Activated B cell treated with CpG ODN at 0.5 μM for 24 hours (primary cell): ENCODE data around the gene ALDOB. TPM values are rescaled to one million over a fixed set of nuclear protein-coding genes. Genes with fewer than 3 reads are reported as not detected.

Experiments
- ATAC-seq: fragments of 200-7000 bp; cut with Tn5 transposase; one replicate; pipeline ENCODE4 v1.10.0; 2021; ENCODE audit warnings: low read depth, mild to moderate bottlenecking, moderate library complexity
- CTCF ChIA-PET: fragments of 350-600 bp; sonication (Branson Sonifier 250); formaldehyde crosslinking; loops from one replicate; lab custom pipeline; 2021; ENCODE audit warnings: antibody characterized with exemption; lab: Charles Lee
- POLR2A ChIA-PET: fragments of 350-600 bp; sonication (Branson Sonifier 250); formaldehyde crosslinking; loops from one replicate; lab custom pipeline; 2021; ENCODE audit warnings: antibody characterized with exemption; lab: Charles Lee
- DNase-seq: peaks from one replicate; pipeline ENCODE4 v3.0.0; 2022
- H3K27ac Mint-ChIP-seq: one replicate; pipeline ENCODE4 v1.8.0; 2020; ENCODE audit warnings: mixed read lengths
- H3K27me3 Mint-ChIP-seq: one replicate; pipeline ENCODE4 v1.8.0; 2021; ENCODE audit warnings: mixed read lengths
- H3K36me3 Mint-ChIP-seq: one replicate; pipeline ENCODE4 v1.8.0; 2021; ENCODE audit warnings: low read depth, mixed read lengths
- H3K4me1 Mint-ChIP-seq: one replicate; pipeline ENCODE4 v1.8.0; 2021; ENCODE audit warnings: mixed read lengths
- H3K4me3 Mint-ChIP-seq: one replicate; pipeline ENCODE4 v1.8.0; 2020; ENCODE audit warnings: mild to moderate bottlenecking, mixed read lengths
- H3K9me3 Mint-ChIP-seq: one replicate; pipeline ENCODE4 v1.8.0; 2020; ENCODE audit warnings: mixed read lengths
- intact Hi-C: fragments of 100-400 bp; cut with micrococcal nuclease; formaldehyde crosslinking; loops from one replicate; pipeline ENCODE4 v1.15.1; 2024
- total RNA-seq: library from RNA; stranded (reverse); gene quantifications from 2 replicates; pipeline ENCODE4 v1.2.3, GENCODE V29; 2022
- TF ChIP-seq, protein P1 (sequence below): fragments of 200-600 bp; IDR thresholded peaks from one replicate; pipeline ENCODE4 v1.8.0; 2022; ENCODE audit warnings: antibody characterized with exemption, mild to moderate bottlenecking

Gene ALDOB
- total RNA-seq, 1 donor from 2014 or later, result not detected

DNA sequence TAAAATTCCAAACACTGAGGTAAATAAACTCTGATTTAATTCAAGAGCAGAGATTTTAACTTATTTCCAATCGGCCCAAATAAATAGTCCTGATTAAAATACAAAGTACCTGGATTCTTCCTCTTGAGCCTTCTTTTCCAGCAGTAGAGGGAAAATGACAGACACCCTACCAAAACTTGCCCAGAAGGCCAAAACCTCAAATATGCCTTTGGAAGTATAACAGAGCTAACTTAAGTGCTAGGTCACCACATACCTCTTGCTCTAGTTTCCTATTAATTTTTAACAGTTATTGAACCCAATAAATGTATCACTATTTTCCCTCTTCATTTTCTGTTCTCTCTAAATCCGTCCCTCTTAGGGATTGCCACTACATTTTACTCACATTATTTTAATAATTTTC lies 52.2 kb downstream of the ALDOB start:
- ChIA-PET POLR2A (no interaction called here), CTCF (interaction anchor here (1.0 kb wide), 1 partner anchor 13 kb away, joined by 3 read pairs; no protein-coding TSS in a partner anchor)
- Mint-ChIP-seq H3K9me3 (peaks cover 12% of the 10 kb centered on the region), H3K36me3 (peaks cover 15% of the 10 kb centered on the region), H3K4me1 (peaks cover 2% of the 10 kb centered on the region), H3K27ac (no peak overlapping the region), H3K4me3 (no peak overlapping the region), H3K27me3 (peaks cover 3% of the 10 kb centered on the region)
- TF ChIP-seq, protein P1, sequence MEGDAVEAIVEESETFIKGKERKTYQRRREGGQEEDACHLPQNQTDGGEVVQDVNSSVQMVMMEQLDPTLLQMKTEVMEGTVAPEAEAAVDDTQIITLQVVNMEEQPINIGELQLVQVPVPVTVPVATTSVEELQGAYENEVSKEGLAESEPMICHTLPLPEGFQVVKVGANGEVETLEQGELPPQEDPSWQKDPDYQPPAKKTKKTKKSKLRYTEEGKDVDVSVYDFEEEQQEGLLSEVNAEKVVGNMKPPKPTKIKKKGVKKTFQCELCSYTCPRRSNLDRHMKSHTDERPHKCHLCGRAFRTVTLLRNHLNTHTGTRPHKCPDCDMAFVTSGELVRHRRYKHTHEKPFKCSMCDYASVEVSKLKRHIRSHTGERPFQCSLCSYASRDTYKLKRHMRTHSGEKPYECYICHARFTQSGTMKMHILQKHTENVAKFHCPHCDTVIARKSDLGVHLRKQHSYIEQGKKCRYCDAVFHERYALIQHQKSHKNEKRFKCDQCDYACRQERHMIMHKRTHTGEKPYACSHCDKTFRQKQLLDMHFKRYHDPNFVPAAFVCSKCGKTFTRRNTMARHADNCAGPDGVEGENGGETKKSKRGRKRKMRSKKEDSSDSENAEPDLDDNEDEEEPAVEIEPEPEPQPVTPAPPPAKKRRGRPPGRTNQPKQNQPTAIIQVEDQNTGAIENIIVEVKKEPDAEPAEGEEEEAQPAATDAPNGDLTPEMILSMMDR, result no peak
- ATAC-seq (no peak), DNase-seq (no peak)
- intact Hi-C loops, result no loop called here

DNA sequence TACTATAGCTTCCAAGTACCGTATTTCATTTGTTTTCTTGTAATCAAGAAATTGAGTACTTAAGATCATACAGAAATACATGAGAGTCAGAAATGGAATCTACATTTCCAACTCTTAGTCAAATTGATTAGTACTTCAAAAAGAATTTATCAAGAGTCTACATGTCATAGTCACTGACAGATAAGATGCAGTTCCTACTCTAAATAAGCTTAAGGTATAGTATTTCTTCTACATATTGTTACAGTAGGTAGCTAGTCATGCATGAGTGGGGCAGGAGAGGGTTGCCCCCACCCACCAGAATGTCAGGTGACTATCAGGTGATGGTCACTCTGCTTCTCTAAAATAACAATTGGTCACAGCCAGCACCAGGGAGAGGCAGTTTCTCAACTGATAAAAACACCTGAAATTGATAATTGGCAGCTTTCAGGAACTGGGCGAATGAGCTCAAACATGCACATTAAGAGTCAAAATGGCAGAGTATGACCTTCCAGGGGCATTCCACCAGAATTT lies 53.7 kb downstream of the ALDOB start:
- no peak overlapping the region for H3K4me3 Mint-ChIP-seq
- H3K36me3 Mint-ChIP-seq, result peaks cover 9% of the 10 kb centered on the region
- H3K4me1 Mint-ChIP-seq, result no peaks in the 10 kb centered on the region
- ATAC-seq (no peak), DNase-seq (no peak)
- intact Hi-C loops, result no loop called here
- TF ChIP-seq, protein P1, result no peak
- CTCF ChIA-PET, result no interaction called here
- H3K27me3 Mint-ChIP-seq, result peaks cover 4% of the 10 kb centered on the region
- H3K9me3 Mint-ChIP-seq, result peaks cover 17% of the 10 kb centered on the region
- POLR2A ChIA-PET, result no interaction called here
- no peak overlapping the region for H3K27ac Mint-ChIP-seq

DNA sequence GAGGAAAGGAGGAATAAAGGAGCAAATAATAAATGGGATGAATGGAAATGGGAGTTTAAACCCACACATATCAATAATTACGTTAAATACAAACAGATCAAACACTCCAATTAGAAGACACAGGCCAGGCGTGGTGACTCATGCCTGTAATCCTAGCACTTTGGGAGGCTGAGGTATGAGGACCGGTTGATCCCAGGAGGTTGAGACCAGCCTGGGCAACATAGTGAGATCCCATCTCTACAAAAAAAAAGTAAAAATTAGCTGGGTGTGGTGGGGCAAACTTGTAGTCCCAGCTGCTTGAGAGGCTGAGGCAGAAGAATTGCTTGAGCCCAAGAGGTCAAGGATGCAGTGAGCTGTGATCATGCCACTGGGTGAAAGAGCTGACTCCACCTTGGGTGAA lies 54.5 kb downstream of the ALDOB start:
- TF ChIP-seq, protein P1, result no peak
- ChIA-PET CTCF (no interaction called here), POLR2A (no interaction called here)
- no peaks in the 10 kb centered on the region for H3K4me1 Mint-ChIP-seq
- intact Hi-C loops, result no loop called here
- no peak for ATAC-seq
- H3K36me3 Mint-ChIP-seq, result peaks cover 9% of the 10 kb centered on the region
- peaks cover 17% of the 10 kb centered on the region for H3K9me3 Mint-ChIP-seq
- DNase-seq, result no peak
- H3K27ac Mint-ChIP-seq, result no peak overlapping the region
- peaks cover 5% of the 10 kb centered on the region for H3K27me3 Mint-ChIP-seq
- H3K4me3 Mint-ChIP-seq, result no peak overlapping the region

DNA sequence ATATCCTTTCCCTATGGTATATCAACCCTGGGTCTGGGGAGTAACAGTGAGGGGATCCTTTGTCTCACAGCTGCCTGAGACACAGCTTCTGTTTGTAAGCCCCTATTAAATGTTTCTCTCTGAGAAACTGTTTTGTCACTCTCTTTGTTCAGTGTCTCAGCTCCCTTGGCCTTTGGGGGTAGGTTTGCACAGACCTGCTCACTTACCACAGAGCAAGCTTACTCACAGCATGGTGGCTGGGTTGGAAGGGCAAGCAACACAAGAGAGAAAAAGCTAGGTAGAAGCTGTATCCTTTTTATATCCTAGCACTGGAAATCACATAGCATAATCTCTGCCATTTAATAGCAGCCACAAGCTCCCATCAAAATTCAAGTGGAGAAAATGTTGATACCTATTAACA lies 55.3 kb downstream of the ALDOB start:
- no peak overlapping the region for H3K27ac Mint-ChIP-seq
- H3K27me3 Mint-ChIP-seq, result peaks cover 8% of the 10 kb centered on the region
- DNase-seq, result no peak
- no peak for ATAC-seq
- H3K36me3 Mint-ChIP-seq, result peaks cover 6% of the 10 kb centered on the region
- intact Hi-C loops, result no loop called here
- H3K9me3 Mint-ChIP-seq, result peaks cover 14% of the 10 kb centered on the region
- TF ChIP-seq, protein P1, result no peak
- no peaks in the 10 kb centered on the region for H3K4me1 Mint-ChIP-seq
- no peak overlapping the region for H3K4me3 Mint-ChIP-seq
- POLR2A ChIA-PET, result no interaction called here
- CTCF ChIA-PET, result no interaction called here

DNA sequence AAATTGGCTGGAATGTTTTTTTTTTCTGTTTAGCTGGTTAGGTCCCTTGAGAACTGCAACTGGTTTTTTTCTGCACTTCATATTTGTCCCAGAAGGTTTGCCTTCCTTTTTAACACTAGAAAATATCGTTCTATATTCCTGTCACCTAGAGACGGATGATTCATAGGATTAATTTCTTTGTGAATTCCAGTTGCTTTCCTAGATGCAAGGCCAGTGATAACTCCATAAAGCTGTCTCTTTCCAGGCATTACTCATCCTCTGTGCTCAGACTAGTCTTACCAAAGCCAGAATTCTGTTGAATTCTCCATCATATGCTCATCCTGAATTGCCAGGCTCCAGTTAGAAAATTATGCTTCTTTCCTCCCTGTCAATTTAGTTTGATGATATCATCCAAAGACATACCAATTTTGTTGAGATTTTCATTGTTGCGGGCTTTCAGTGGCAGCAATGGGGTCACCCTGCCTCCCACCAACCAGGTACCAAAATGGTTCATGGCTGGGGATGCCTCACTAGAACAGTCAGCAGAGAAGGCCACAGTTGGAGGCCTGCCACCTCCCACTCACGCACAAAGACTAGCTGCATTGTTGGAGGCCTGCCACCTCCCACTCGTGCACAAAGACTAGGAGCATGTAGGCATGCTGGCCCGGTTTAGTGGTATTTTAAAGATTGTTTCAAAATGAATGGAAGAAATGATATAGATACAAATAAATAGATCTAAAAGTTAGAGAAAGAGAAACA lies 59.3 kb downstream of the ALDOB start:
- intact Hi-C loops, result no loop called here
- H3K4me1 Mint-ChIP-seq, result no peaks in the 10 kb centered on the region
- no peak overlapping the region for H3K4me3 Mint-ChIP-seq

More for the DNA sequence above, 59.3 kb downstream of the ALDOB start:
- DNase-seq (no peak), ATAC-seq (no peak)
- ChIA-PET POLR2A (no interaction called here), CTCF (interaction anchor here (1.4 kb wide), 1 partner anchor 11 kb away, joined by 6 read pairs; no protein-coding TSS in a partner anchor)
- peaks cover 8% of the 10 kb centered on the region for H3K27me3 Mint-ChIP-seq
- TF ChIP-seq, protein P1, result no peak
- peaks cover 5% of the 10 kb centered on the region for H3K9me3 Mint-ChIP-seq
- H3K36me3 Mint-ChIP-seq, result no peaks in the 10 kb centered on the region
- no peak overlapping the region for H3K27ac Mint-ChIP-seq
